Tibial artery (tissue), 4 donors: ENCODE data around the gene TCOF1.

Experiments used
- DNase-seq, 2 donors: peaks; one replicate each; pipeline ENCODE4 v3.0.0-alpha.2; 2019
- H3K27ac ChIP-seq, 2 donors: fragments of 200-600 bp; sonication (generic) in 1 of 2; 1 replicate in 1 of 2; 2 replicates in 1 of 2; pipeline ENCODE4 v1.5.1; 2018 to 2019; ENCODE audit warnings: mild to moderate bottlenecking in 1 of 2
- H3K27me3 ChIP-seq, 2 donors: fragments of 200-600 bp; sonication (generic) in 1 of 2; one replicate each; pipeline versions ENCODE4 v1.5.1 to v1.6.0; 2016 to 2019
- H3K36me3 ChIP-seq, 3 donors: fragments of 200-600 bp; sonication (generic) in 2 of 3; one replicate each; pipeline ENCODE4 v1.5.1; 2016 to 2019; ENCODE audit warnings: mild to moderate bottlenecking in 2 of 3
- H3K4me1 ChIP-seq, 4 donors: fragments of 200-600 bp; sonication (generic) in 2 of 4; 1 replicate in 3 of 4; 2 replicates in 1 of 4; pipeline ENCODE4 v1.5.1; 2016 to 2019
- H3K4me3 ChIP-seq, 2 donors: fragments of 200-600 bp; sonication (generic) in 1 of 2; 1 replicate in 1 of 2; 2 replicates in 1 of 2; pipeline ENCODE4 v1.5.1; 2018 to 2019; ENCODE audit warnings: mild to moderate bottlenecking in 2 of 2
- H3K9me3 ChIP-seq, 3 donors: fragments of 200-600 bp; sonication (generic) in 1 of 3; one replicate each; pipeline ENCODE4 v1.5.1; 2016 to 2019
- intact Hi-C: fragments of 100-400 bp; cut with DNase I; formaldehyde crosslinking; loops from one replicate; pipeline ENCODE4 v1.15.0; 2023; ENCODE audit warnings: low total_unique reads
- TF ChIP-seq, protein P1 (sequence below), 2 experiments: fragments of 200-600 bp in 1 of 2; fragments of 450-650 bp in 1 of 2; IDR thresholded peaks; one replicate each; pipeline ENCODE4 v1.5.1; 2017 to 2019; ENCODE audit warnings: antibody characterized with exemption in 2 of 2, mild to moderate bottlenecking in 1 of 2, moderate library complexity in 1 of 2

Gene TCOF1

DNA sequence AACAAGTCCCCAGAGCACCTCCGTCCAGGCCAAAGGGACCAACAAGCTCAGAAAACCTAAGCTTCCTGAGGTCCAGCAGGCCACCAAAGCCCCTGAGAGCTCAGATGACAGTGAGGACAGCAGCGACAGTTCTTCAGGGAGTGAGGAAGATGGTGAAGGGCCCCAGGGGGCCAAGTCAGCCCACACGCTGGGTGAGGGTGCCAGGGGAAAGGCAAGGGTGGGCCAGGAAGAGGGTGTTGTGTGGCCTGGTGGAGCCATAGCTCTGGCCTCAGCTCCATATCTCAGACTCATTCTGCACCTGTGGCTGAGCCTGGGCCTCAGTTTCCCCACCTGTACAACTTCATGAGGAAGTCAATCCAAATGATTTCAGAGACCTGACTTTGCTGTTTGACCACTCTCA is 34.5 kb downstream of the TCOF1 start:
- TF ChIP-seq, protein P1, sequence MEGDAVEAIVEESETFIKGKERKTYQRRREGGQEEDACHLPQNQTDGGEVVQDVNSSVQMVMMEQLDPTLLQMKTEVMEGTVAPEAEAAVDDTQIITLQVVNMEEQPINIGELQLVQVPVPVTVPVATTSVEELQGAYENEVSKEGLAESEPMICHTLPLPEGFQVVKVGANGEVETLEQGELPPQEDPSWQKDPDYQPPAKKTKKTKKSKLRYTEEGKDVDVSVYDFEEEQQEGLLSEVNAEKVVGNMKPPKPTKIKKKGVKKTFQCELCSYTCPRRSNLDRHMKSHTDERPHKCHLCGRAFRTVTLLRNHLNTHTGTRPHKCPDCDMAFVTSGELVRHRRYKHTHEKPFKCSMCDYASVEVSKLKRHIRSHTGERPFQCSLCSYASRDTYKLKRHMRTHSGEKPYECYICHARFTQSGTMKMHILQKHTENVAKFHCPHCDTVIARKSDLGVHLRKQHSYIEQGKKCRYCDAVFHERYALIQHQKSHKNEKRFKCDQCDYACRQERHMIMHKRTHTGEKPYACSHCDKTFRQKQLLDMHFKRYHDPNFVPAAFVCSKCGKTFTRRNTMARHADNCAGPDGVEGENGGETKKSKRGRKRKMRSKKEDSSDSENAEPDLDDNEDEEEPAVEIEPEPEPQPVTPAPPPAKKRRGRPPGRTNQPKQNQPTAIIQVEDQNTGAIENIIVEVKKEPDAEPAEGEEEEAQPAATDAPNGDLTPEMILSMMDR (IDR thresholded peaks at IDR 0.05): no peak
- Histone ChIP-seq H3K36me3 (peaks cover 52 to 100% (median 98%) of the 10 kb centered on the region in 3 donors), H3K27ac (no peak overlapping the region), H3K4me1 (no peaks in the 10 kb centered on the region), H3K9me3 (no peaks in the 10 kb centered on the region), H3K27me3 (no peaks in the 10 kb centered on the region), H3K4me3 (no peak overlapping the region)
- no peak for DNase-seq
- intact Hi-C loops: no loop called here

DNA sequence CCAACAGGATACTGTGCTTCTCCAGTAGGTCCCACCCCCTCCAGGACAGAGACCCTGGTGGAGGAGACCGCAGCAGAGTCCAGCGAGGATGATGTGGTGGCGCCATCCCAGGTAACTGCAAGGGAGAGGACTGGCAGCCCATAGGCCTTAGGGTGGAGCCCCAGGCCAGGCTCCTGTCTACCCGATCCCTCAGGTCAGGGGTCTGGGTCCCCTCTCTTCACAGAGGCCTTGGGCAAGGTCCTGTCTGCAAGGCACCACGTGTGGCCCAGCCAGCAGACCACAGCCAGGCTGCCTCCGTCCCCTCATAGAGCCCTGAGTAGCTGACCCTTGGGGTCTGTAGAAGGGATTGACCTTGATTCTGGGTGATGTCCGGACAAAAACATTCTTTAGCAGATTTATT is 35.2 kb downstream of the TCOF1 start:
- no peaks in the 10 kb centered on the region for H3K9me3 ChIP-seq
- H3K27me3 ChIP-seq: no peaks in the 10 kb centered on the region
- no peak for DNase-seq
- intact Hi-C loops: no loop called here
- H3K4me3 ChIP-seq: no peak overlapping the region
- H3K36me3 ChIP-seq: peaks cover 52 to 100% (median 96%) of the 10 kb centered on the region in 3 donors
- TF ChIP-seq, protein P1 (IDR thresholded peaks at IDR 0.05): no peak
- no peaks in the 10 kb centered on the region for H3K4me1 ChIP-seq
- H3K27ac ChIP-seq: no peak overlapping the region

- Histone ChIP-seq H3K4me1 (no peaks in the 10 kb centered on the region), H3K4me3 (no peak overlapping the region), H3K27me3 (no peaks in the 10 kb centered on the region), H3K27ac (no peak overlapping the region), H3K36me3 (peaks cover 52 to 100% (median 96%) of the 10 kb centered on the region in 3 donors), H3K9me3 (no peaks in the 10 kb centered on the region)
- intact Hi-C loops: no loop called here
- TF ChIP-seq, protein P1 (IDR thresholded peaks at IDR 0.05): no peak
- DNase-seq: no peak
Observed at GRCh38 chr5:150393096-150393645, 35.7 kb downstream of the TCOF1 start.

GRCh38 chr5:150394131-150394530 is 36.6 kb downstream of the TCOF1 start:
- H3K36me3 ChIP-seq: peaks cover 52 to 100% (median 96%) of the 10 kb centered on the region in 3 donors

GRCh38 chr5:150394912-150395687 is 37.6 kb downstream of the TCOF1 start:
- Histone ChIP-seq H3K9me3 (no peaks in the 10 kb centered on the region), H3K36me3 (peaks cover 44 to 100% (median 96%) of the 10 kb centered on the region in 3 donors), H3K27me3 (no peaks in the 10 kb centered on the region), H3K4me1 (no peaks in the 10 kb centered on the region), H3K4me3 (no peak overlapping the region), H3K27ac (no peak overlapping the region)
- DNase-seq: no peak
- TF ChIP-seq, protein P1 (IDR thresholded peaks at IDR 0.05): no peak
- intact Hi-C loops: no loop called here

More at GRCh38 chr5:150394131-150394530, 36.6 kb downstream of the TCOF1 start:
- intact Hi-C loops: no loop called here
- Histone ChIP-seq H3K27me3 (no peaks in the 10 kb centered on the region), H3K4me3 (no peak overlapping the region), H3K4me1 (no peaks in the 10 kb centered on the region), H3K9me3 (no peaks in the 10 kb centered on the region), H3K27ac (no peak overlapping the region)
- TF ChIP-seq, protein P1 (IDR thresholded peaks at IDR 0.05): no peak
- no peak for DNase-seq
